ENCODE results near the gene UQCC2.

Gene UQCC2

DNA sequence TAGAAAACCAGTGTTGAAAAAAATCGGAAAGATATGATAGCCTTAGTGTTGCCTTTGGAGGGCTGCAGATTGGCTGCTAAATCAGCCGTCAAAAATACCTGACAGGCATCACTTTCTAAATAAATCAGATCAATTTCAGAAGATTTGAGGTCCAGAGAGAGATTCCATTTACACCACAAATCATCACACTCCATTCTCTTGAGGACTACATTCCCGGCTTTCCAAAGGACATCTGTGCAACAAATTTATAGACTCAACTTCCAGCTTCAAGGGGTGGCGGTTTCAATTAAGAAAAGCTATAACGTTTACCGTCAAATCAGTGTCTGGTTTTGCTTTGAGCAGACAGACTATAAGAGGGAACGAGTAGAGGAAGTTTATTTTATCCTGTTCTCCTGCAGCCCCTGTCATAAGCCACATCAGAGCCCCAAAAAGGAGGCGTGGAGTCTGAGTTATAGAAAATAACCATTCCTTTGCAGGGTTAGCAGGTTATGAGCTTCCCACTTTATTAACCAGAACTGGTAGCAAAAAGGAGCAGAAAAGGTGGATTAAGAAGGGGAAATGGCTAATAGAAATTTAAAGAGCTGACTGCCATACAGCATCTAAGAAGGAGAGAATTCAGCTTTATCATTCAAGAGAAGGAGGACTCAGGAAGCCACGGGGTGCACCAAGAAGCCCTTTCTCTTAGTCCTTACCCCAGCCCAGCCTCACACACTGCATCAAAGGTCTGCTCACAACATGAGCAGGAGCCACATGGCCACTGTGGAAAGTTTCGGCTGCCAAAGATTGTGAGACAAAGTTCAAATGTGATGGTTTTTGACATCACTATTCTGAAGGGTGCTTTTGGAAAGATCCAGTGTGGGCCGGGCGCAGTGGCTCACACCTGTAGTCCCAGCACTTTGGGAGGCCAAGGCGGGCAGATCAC is 12.9 kb upstream of the UQCC2 start:
- DNase-seq: peak in 1 of 3 experiments; percentile 20

DNA sequence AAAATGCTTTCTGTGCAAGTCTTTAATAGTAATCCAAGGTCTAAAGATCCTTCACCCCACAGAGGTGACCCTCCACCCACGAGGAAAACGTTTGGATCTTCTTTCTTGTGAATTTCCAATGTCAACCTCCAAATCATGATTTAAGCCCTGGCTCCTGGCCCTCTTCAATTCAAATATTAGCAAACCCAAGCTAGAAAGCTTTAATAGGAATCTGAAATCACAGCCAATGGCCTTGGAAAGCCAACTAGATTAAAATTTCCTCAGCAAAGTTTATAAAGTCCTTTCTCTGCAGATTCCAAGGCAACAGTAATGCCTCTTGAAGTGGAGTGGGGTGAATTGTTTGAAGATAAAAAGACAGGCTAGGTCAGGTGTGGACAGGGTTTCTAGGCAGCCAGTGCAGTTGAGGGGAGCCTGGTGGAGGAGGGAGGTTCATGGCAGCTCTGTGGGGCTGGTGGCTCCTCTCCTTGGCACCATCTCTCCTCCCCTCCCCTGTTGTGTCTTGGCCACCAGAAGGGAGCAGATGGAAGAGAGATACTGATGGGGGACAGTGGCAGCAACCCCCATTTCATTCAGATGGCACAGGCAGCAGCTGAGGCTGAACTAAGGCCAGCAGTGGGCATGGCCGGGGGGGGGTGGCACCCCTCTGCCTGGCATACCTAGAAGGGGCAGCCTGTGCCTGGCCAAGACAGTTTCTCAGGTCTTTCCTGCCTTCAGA is 12.0 kb upstream of the UQCC2 start:
- DNase-seq: no peak

DNA sequence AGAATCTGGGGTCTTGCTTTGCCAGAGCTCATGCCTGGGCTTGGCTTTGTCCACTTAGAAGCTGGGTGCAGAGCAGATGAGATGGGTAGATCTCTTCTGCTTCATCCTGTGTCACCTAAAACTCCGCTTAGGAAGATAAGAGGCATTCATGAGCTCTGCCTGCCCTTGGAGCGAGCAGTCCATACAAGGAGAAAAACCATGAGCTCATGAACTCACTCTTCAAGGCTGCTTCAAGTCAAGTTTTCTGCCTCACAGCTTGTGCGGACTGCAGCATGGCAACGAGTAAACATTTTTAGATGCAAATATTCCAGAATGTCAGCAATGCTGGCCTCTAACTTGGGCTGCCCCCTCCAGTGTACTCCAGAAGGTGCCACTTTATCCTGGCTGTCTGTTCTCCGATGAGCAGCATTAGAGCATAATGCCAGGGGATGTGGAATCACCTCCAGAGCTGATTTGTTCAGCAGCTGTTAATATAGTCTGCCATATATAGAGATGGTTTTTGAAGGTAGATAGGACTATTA is 10.7 kb upstream of the UQCC2 start:
- DNase-seq: no peak

DNA sequence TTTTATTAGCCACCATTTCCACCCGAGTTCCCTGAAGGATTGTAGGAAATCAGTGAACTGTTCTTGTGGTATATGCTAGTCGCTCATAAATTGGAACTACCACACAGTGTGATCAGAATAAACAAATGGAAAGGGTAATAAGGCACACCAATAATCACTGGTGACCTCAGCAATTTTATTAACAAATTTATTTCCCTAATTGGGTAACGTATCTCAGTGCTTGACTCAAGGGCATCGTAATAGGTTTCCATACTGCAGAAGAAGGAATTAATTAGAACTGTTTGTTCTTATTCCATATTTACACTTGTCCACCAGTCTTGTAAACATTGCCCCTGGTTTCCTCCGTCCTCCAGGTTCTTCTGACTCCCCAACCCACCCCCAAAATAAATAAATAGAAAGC is 10.0 kb upstream of the UQCC2 start:
- DNase-seq: peak in 1 of 3 experiments; percentile 27

DNA sequence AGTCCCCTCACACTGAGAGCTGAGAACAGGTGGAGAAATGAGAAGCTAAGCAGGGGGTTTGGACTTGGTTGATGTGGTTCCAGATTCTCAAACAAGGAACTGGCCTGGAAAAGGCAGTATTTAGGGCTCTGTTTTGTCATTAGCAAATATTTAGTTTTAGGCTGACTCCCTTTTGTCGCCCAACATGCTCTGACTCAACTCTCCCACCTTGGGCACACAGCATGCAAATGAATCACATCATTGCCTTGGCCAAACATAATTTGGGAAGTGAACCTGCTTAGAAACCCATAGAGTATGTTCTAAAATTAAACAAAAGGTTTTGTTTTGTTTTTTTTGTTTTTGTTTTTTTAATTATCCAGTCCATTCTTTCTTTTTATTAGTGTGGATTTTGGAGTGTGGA is 9.5 kb upstream of the UQCC2 start:
- peak in 1 of 3 experiments; percentile 16 for DNase-seq

DNA sequence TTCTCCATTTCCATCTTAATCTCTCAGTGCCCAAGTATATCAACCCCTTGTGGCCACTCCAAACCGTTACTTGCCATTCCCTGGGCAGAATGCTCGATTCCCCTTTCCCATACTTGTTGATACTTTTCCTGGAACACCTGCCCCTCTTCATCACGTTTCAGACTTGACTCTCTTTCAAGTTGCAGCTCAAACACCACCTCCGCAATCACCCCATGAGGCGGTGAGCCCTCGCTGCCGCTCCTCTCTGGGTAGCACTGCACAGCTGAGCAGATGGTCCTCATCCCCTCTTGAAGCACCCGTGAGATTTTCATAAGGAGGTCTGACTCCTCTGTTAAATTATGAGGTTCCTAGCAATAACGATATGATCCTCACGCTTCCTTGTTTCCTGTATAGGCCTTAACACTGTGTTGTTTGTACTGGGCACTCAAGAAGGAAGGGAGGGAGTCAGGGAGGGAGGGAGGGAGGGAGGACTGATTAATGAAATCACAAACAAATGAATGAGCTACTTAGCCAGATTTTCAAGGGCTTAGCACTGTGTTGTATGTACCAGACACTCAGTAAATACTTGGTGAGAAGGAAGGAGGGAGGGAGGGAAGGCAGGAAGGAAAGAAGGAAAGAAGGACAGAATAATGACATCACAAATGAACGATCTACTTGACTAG is 8.0 kb upstream of the UQCC2 start:
- DNase-seq: peak in 2 of 3 experiments; percentile 50 to 89

DNA sequence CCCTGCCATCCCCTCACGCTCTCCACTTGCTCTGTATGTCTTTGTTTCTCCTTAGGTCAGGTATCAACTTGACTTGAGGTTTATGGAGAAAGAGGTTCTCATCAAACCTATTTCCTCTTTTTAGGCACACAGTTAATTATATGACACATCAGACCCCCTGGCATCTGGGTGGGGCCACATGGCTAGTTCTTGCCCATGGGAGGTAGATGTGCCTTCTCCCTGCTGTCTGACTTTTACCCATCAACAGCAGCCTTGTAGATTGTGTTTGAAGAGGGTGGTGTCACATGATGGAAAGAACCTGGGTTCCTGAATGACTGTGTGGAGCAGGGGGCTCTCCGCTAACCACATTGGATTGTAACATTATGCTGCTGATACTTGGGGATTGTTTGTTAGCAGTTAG is 7.2 kb upstream of the UQCC2 start:
- DNase-seq: no peak

DNA sequence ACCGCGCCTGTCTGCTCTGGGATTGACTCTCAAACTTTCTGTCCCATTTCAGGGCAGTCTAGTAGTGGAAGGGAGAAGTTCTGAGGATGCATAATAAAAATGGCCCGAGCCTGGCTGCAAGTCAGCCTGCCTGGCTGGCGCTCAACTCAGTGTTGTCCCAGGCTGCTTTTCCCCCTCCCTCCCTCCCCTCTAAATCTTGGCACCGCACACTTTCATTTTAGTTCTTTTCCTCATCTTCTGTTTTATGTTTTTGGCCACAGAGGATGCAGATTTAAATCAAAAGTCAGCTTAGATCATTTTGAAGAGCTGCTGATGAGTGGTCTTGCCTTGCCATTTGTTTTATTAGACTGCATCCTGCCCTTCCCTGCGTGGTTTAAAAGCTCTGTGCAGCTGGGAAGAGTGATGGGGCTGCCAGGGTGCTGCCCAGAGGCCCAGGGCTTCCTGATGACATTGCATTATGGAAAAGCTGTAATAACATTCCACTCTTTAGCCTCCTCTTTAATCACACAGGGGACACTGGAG is 6.5 kb upstream of the UQCC2 start:
- DNase-seq: no peak

DNA sequence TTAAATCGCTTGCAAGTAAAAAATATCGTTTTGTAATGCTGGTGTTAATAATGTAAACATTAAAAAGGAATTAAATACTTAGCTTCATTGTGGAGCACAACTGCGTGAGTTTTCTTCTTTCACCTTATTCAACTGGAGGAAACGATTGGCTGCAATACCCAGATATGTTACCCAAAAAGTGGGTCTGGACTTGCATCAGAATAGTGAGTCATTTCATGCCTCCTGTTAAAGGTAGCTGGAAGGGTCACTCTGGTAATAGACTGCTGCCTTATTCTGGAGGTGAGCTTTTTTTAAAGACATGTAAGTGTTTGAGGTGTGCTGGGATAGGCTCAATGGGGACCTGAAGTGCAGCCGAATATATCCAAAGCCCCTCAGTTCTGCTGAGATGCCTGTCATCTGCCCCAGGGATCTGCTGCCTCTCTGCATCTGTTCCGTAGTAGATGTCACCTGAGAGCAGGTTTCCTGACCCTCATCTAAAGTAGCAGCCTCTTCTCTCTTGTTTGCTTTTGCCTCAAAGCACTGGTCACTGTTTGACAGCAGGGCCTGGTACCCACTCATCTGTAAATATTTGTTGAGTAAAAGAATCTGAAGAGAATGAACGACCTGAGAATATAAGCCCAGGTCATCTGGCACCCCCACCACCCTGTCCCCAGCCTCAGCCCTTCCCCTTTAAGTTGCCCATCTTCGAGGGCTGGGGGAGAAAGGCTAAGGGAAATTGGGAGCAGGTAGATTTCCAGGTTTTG is 5.6 kb upstream of the UQCC2 start:
- DNase-seq: peak in 2 of 3 experiments; percentile 18 to 38

DNA sequence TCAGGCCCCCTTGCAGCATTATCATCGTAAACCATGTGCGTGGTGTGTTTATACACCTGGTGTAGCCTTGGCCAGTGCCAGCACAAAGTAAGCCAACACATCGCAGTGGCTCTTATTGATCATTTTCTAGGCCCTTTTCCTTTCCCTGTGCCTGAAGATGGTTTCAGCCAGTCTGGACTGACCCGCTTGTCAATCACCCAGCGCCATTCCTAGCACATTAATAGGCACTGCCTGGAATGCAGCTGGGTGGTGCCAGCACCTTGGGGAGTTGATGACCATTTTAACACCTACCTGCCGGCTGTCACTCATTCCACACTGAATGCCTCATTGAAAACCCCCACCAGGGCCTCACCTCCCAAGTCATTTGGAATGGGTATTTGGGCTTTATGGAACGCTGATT is 4.9 kb upstream of the UQCC2 start:
- peak; percentile 49 to 72 (median 66) for DNase-seq

DNA sequence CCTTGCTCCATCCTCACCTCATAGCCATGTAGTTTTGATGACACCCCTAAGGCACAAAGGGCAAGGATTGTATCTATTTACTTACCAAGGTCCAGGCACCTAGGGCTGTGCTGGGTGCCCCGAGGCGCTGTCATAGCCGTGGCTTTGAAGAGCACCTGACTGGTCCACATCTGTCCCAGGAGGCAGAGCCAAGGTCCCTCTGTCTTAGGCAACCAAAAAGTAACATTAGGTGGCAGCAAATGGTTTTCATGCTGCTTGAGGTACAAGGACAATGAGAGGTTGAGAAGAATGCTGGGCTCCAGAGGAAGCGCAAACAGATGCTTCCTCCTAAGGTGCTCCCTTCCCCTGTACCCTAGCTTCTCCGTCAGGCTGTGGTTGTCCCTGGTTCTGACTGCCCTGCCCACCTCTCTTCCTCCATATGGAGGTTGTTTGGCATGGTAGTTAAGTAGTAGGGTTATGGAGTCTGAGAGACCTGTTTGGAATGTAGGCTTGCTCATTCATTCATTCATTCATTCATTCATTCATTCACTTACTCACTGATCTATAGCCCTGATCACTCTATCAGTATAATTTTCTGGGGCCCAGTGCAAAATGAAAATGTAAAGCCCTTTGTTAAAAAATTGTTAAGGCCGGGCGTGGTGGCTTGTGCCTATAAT is 3.0 kb upstream of the UQCC2 start:
- no peak for DNase-seq

DNA sequence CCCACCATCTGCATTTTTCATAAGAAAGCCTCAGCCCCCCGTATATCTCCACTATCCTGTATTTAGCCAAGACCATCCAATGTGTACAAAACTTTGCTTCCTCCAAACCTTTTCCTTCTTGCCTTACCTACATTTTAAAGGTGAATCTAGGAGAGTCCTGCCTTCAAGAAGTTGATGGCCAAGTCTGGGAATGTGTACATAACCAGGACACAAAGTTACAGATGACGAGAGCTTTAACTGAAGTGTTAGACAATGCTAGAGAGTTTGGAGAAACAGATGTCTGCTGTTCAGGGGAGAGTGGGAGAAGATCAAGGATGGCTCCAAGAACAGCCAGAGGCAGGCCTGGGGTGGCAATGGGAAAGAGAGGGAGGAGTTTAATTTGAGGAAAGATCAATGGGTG is 2.3 kb upstream of the UQCC2 start:
- no peak for DNase-seq

DNA sequence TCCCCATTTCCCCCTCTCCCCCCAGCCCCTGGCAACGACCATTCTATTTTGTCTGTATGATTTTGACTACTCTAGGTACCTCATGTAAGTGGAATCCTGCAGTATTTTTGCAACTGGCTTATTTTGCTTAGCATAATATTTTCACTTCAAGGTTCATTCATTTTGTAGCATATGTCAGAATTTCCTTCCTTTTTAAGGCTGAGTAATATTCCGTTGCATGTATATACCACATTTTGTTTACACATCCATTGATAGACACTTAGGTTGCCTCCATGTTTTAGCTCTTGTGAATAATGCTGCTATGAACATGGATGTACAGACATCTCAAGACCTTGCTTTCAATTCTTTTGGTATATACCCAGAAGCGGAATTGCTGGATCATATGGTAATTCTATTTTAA is 1.4 kb upstream of the UQCC2 start:
- no peak for DNase-seq

DNA sequence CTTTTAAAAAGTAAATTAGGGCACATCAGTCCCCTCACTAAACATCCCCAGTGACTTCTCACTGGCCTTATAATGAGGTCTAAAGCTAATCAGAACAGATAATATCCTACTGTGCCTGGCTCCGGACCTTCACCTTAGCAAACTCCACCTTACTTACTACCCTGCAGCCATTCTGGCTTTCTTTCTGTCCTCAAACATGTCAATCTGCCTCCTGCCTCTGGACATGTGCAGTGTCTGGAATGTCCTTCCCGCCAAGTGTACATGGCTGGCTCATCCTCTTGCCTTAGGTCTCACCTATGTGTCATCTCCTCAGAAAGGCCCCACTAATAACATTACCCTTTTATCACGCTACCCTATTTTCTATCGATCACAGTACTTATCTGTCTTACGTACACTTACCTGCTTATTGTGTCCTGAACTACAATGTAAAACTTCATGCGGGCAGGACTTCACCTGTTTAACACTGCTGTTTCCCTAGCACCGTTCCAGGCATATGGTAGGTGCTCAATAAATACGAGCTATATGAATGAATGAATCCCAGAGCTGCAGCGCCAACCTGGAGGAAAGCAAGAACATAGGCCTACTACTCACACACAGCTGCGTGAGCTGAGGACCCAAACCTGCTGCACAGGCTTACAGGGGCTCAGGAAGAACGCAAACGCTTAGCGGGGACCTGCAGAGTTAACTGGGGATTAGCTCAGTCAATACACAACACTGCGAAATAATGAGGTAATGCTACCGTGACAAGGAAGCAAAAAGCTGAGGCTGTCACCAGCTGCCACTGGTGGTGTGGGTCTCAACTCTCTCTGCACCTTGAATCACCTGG is 991 bp downstream of the UQCC2 start:
- no peak for DNase-seq

DNA sequence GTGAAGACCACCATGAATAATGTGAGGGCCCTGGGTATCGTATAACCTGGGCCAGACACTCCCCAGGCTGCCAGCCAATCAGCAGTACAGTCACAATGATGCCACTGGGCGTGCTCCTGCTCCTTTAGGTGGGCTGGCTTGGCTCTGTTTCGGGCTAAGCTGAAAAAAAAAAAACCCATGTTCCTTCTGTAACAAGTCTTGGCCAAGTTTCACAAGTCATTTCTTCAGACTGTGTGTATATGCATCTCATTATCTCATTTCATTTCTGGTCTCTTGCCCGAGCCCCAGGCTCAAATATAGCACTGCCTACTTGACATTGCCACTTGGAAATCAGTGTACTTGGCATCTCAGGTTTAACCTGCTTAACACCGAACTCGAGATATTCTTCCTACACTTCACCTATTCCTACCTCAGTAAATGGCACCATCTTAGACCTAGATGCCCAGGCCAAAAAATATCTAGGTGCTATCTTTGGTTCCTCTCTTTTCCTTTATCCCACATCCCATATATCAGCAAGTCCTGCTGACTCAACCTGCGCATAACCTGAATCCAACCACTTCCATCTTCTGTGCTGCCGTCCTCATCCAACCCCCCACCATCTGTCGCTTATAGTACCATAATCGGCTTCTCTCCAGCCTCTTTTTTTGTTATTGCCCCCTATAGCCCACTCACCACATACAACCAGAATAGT is 1.8 kb downstream of the UQCC2 start:
- DNase-seq: peak in 1 of 3 experiments; percentile 12

DNA sequence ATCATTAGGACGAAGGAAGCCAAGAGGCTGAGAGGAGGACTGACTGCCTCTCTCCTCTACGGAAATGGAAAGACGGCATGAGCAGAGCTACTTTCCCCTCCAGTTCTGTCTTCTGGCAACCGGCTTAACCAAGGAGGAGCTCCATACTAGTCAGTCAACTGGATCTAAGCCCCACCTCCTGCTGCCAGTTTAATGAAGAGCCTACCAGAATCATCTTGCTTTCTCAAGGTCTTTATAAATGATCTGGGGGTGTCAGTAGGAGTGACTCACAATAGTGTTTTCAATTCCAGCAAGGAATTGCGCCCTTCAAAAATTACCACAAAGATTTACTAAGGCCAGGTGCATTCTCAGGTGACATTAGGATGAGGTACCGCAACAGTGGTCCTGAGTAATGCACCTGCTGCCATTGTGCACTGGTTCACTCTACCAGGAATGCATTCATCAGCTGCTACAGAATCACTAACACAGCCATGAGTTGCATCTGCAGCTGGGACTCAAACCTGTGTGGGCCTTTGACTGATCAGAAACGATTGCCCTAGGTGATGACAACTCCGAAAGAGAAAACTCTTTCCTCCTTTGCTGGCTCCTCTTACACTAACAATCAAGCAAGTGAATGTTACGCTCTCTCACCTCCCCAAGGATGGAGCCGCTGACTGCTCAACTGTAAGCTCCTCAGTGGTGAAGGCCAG is 2.8 kb downstream of the UQCC2 start:
- peak in 1 of 3 experiments; percentile 66 for DNase-seq

DNA sequence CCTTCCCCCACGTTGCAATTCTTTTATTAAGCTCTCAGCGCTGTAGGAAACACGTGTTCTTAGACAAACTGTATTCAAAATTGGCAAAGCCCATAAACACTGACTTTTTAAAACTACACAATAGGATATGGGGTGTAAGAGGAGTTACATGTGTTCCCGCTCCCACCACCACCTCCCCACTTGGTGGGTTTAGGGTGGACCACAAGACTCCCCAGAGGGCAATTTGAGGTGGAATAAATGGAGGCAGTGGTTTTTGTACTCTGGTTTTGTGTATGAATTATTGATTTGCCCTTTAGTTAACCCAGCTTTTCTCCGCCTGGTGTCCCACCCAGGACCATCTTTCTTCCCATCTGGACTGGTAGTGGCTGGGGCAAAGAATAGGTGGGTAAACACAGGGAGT is 3.7 kb downstream of the UQCC2 start:
- peak in 1 of 3 experiments; percentile 56 for DNase-seq

DNA sequence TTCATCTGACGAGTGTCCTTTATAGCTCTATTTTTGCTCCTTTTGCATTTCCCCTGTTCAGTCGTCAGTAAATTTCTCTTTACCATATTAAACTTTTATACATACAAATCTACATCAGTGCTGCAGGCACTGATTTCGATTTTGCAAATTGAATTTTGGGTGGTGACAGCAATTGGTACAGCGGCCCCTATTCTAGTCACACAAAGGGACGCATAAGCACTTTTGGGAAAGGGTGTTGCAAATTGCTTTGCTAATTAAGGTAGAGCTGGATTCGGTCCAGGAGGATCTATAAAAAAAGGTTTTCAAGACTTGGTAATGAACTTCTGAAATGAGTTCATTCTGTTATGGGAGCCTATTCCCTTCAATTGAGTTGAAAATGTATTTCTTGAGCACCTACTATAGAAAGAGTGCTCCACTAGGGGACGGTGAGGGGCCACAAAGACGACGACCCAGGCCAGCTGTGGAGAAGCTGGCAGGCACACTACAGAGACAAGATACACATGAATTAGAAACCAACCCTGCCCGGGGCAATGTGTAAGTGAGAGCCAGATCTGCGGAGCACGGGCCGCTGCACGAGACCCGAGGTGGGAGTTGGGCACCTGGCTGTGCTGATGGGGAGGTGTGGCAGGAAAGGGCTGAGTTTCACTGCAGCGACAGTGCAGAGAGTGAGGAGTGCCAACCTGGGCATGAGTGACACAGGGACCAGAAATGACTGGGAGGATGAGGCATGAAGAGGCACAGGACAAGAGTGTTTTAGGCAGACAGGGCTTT is 5.4 kb downstream of the UQCC2 start:
- no peak for DNase-seq

Data from NCI-H1417 (cell line).